ENCODE data around the gene STK39. TPM values are rescaled to one million over a fixed set of nuclear protein-coding genes. Genes with fewer than 3 reads are reported as not detected.

The STK39 gene
- total RNA-seq, 4 donors from 2014 or later: 18.4 to 65.0 (median 27.1) TPM

DNA sequence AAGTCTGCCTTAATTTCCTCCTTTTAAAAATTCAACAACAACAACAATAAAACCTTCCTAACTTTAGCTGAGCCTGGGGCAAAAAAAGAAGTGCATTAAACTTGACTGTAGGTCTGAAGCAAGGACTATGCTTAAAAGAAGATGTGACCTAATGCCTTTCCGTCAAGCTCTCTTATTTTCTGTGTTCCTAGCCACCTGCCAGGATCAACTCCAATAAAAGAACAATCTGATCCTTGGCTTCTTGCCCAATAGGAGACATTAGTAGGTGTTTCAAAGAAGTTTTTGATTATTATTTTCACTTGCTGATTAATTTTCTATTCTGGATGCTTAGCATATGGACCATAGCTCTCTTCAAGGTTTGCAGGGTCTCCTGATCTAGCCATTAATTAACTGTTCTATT, 237.5 kb downstream of the STK39 start:
- ATAC-seq (ENCODE audit: low FRiP score): no peak
- DNase-seq (ENCODE audit: low spot score): no peak
- TF ChIP-seq CTCF (IDR thresholded peaks at IDR 0.05): no peak

GRCh38 chr2:168008646-168009195, 238.7 kb downstream of the STK39 start:
- no peak for TF ChIP-seq CTCF (IDR thresholded peaks at IDR 0.05)
- ATAC-seq (ENCODE audit: low FRiP score): no peak
- no peak for DNase-seq (ENCODE audit: low spot score)

DNA sequence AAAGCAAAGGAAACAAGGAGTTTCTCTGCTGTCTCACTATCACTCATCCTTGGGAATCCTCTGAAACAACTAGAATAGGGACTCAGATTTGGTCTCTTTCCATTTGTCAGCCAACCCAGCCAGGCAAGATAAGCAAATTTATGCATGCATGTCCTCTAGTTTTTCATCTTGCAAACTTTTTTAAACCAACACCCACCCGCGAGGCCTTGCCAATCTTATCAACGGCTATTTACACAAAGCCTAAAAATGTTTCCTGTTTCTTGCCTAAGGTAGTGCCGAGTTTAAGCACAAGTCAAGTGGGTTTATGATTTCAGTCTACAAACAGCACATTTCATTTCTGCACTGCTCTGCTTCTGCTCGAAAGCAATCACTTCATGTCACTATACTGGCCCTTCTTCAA, 240.9 kb downstream of the STK39 start:
- DNase-seq (ENCODE audit: low spot score) (no peak), ATAC-seq (ENCODE audit: low FRiP score) (no peak)
- TF ChIP-seq CTCF (IDR thresholded peaks at IDR 0.05): no peak

DNA sequence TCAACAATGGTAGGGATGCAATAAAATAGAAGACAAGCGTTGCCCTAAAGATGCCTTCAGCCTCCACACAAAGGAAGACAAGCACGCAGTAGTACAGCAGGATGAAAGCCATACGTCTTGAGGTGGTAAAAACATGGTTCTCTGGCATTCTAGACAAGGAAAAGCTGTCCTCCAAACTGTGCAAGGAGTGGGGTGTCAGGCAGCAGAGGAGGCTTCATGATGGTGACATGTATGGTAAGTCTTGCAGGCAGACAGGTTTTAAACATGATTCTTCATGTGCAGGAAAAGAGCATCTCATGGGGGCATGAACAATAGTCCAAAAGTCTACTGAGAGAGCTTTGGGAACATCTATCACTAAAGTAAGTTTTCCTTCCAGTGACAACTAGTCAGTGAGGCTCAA, 241.8 kb downstream of the STK39 start:
- no peak for TF ChIP-seq CTCF (IDR thresholded peaks at IDR 0.05)
- DNase-seq (ENCODE audit: low spot score): no peak
- no peak for ATAC-seq (ENCODE audit: low FRiP score)

DNA sequence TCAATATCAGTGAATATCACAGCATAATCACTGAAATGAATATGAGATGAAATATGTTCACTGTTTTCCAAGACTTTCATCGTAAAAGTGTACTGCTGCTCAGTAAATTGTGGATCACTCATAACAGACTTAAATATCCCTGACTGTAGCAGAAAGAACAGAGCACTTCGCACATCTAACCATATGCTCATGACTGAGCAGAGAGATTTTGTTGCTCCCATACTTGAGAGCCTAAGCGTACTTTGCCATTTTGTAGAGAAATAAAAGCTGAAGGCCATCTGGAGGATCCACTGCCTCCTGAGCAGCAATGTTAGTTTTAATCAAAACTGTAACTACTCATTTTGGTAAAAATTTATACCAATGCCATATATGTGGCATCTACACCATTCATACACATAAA, 243.5 kb downstream of the STK39 start:
- TF ChIP-seq CTCF (IDR thresholded peaks at IDR 0.05): no peak
- no peak for ATAC-seq (ENCODE audit: low FRiP score)
- no peak for DNase-seq (ENCODE audit: low spot score)

GRCh38 chr2:168002021-168002553, 245.3 kb downstream of the STK39 start:
- no peak for TF ChIP-seq CTCF (IDR thresholded peaks at IDR 0.05)

DNA sequence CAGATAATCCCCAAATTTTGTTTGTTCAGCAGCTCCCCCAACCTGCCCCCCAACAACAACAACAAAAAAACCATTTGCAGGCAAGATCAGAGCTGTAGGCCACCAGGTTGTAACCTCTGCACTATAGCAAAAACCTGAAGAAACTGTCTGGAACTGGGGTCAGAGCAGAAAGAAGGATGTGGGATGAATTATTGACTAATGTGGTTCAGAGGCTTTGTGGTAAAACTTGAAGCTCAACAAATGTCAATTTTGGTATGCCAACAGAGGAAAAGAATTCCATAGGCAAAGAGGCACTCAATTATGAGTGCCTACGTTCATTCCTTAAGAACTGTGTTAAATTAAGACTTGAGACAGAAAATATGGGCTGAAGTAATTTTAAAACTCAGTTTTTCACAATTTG, 255.1 kb downstream of the STK39 start:
- ATAC-seq (ENCODE audit: low FRiP score): no peak
- TF ChIP-seq CTCF (IDR thresholded peaks at IDR 0.05): no peak

More at GRCh38 chr2:168002021-168002553, 245.3 kb downstream of the STK39 start:
- ATAC-seq (ENCODE audit: low FRiP score) (peak; percentile 51), DNase-seq (ENCODE audit: low spot score) (no peak)

More for the DNA sequence above, 255.1 kb downstream of the STK39 start:
- DNase-seq (ENCODE audit: low spot score): no peak
